ENCODE measurements around the gene HTT. TPM values are rescaled to one million over a fixed set of nuclear protein-coding genes. Genes with fewer than 3 reads are reported as not detected.

The HTT gene
- total RNA-seq, 2 donors from 2014 or later = 18.1 to 30.5 TPM

DNA sequence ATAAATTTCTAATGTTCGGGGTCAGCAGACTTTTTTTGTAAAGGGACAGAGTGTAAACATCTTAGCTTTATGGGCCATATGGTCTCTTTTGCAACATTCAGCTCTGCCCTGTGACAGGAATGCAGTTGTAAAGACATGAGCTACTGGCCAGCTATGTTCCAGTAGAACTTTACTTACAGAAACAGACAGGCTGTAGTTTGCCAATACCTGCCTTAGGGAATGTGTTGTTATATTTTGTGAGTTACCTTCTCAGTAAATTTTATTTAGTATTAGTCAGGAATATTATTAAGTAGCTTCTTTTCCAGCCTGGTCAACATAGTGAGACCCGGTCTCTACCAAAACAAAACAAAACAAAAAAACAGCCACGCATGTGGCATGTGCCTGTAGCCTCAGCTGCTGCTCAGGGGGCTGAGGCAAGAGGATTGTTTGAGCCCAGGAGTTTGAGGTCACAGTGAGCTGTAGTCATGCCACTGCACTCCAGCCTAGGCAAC lies 48.7 kb downstream of the HTT start:
- H3K9me3 ChIP-seq = no peaks in the 10 kb centered on the region
- no peak for DNase-seq (ENCODE audit: low spot score)
- peaks cover 0 to 19% of the 10 kb centered on the region in 2 donors for H3K4me1 ChIP-seq
- H3K4me3 ChIP-seq = no peak overlapping the region
- TF ChIP-seq, protein P1, sequence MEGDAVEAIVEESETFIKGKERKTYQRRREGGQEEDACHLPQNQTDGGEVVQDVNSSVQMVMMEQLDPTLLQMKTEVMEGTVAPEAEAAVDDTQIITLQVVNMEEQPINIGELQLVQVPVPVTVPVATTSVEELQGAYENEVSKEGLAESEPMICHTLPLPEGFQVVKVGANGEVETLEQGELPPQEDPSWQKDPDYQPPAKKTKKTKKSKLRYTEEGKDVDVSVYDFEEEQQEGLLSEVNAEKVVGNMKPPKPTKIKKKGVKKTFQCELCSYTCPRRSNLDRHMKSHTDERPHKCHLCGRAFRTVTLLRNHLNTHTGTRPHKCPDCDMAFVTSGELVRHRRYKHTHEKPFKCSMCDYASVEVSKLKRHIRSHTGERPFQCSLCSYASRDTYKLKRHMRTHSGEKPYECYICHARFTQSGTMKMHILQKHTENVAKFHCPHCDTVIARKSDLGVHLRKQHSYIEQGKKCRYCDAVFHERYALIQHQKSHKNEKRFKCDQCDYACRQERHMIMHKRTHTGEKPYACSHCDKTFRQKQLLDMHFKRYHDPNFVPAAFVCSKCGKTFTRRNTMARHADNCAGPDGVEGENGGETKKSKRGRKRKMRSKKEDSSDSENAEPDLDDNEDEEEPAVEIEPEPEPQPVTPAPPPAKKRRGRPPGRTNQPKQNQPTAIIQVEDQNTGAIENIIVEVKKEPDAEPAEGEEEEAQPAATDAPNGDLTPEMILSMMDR (IDR thresholded peaks at IDR 0.05) = no peak
- H3K27ac ChIP-seq = peak overlapping the region; percentile 3 to 32
- H3K36me3 ChIP-seq = peaks cover 36% of the 10 kb centered on the region
- H3K27me3 ChIP-seq = no peaks in the 10 kb centered on the region

DNA sequence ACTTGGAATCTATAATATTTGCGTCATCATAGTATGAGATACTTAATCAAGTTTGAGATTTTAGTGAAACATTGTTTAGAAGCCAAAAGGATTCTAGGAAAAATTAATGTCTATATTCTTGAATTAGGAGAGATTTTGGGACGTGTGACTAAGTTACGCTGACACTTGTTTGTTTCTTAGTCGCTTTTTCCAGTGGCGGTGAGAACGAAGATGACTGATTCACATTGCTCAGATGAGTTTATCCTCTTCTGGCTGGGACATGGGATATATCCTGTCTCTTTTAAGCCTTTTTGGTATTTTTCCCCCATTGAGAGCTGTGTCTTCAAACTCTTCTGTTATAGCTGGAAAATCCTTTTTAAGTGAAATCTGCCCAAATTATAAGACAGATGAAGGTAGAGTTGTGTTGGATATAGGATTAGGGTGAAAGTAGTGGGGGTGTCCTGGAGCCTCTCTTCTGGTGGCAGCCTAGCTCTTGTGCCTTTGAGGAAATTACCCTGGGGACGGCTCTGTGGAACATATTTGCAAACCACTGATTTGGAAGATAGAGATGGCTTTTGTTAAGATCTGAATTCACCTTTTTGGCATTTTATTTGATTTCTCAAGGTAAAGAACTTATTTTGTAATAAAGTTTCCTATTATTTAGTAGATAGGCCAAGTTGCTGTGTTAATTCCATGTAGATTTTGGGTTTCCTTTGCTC lies 49.7 kb downstream of the HTT start:
- no peaks in the 10 kb centered on the region for H3K9me3 ChIP-seq
- no peaks in the 10 kb centered on the region for H3K27me3 ChIP-seq
- no peak overlapping the region for H3K4me3 ChIP-seq
- H3K27ac ChIP-seq = no peak overlapping the region
- H3K36me3 ChIP-seq = peaks cover 42% of the 10 kb centered on the region
- peaks cover 0 to 19% of the 10 kb centered on the region in 2 donors for H3K4me1 ChIP-seq
- TF ChIP-seq, protein P1 (IDR thresholded peaks at IDR 0.05) = no peak
- DNase-seq (ENCODE audit: low spot score) = no peak

DNA sequence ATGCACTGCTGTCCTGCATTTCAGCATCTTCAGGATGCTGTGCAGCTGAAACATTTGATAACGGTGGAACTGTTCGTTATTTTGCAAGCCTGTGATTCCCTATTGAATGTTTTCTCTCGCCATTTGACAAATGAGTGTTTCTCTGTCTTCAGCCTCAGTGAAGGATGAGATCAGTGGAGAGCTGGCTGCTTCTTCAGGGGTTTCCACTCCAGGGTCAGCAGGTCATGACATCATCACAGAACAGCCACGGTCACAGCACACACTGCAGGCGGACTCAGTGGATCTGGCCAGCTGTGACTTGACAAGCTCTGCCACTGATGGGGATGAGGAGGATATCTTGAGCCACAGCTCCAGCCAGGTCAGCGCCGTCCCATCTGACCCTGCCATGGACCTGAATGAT lies 52.6 kb downstream of the HTT start:
- H3K27ac ChIP-seq = no peak overlapping the region
- H3K9me3 ChIP-seq = no peaks in the 10 kb centered on the region
- H3K4me1 ChIP-seq = peaks cover 0 to 12% of the 10 kb centered on the region in 2 donors
- no peak for DNase-seq (ENCODE audit: low spot score)
- TF ChIP-seq, protein P1 (IDR thresholded peaks at IDR 0.05) = no peak
- no peak overlapping the region for H3K4me3 ChIP-seq
- H3K27me3 ChIP-seq = no peaks in the 10 kb centered on the region
- peaks cover 58% of the 10 kb centered on the region for H3K36me3 ChIP-seq

DNA sequence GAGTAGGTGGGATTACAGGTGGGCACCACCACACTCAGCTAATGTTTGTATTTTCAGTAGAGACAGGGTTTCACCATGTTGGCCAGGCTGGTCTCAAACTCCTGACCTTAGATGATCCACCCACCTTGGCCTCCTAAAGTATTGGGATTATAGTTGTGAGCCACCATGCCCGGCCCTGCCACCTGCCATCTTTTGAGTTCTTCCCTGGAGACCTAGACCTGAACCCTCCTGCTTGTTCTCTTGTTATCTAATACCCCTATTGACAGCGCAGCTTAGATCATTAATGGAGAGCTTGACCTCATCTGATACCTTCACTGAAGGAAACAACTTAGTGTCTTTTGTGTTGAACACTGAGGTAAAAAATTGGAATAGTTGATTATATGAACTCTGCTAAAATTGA lies 53.6 kb downstream of the HTT start:
- Histone ChIP-seq H3K27ac (no peak overlapping the region), H3K27me3 (no peaks in the 10 kb centered on the region), H3K9me3 (no peaks in the 10 kb centered on the region), H3K4me3 (no peak overlapping the region), H3K4me1 (peaks cover 0 to 4% of the 10 kb centered on the region in 2 donors), H3K36me3 (peaks cover 64% of the 10 kb centered on the region)
- TF ChIP-seq, protein P1 (IDR thresholded peaks at IDR 0.05) = no peak
- no peak for DNase-seq (ENCODE audit: low spot score)

DNA sequence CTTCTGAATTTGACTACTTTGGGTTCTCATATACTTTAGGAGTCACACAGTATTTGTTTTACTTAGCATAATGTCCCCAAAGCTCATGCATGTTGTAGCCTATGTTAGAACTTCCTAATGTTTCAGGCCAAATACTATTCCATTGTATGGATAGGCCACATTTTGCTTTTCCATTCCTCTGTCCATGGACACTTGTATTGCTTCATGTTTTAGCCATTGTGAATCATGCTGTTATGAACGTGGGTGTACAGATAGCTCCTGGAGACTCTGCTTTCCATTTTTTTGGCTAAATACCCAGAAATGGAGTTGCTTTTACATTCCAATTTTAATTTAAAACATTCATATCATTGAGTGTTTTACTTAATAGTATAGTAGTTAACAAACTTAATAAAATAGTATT lies 54.5 kb downstream of the HTT start:
- H3K27me3 ChIP-seq = no peaks in the 10 kb centered on the region
- H3K9me3 ChIP-seq = no peaks in the 10 kb centered on the region
- H3K4me1 ChIP-seq = peaks cover 0 to under 1% of the 10 kb centered on the region in 2 donors
- H3K36me3 ChIP-seq = peaks cover 70% of the 10 kb centered on the region
- no peak overlapping the region for H3K27ac ChIP-seq
- no peak overlapping the region for H3K4me3 ChIP-seq
- TF ChIP-seq, protein P1 (IDR thresholded peaks at IDR 0.05) = no peak
- DNase-seq (ENCODE audit: low spot score) = no peak

DNA sequence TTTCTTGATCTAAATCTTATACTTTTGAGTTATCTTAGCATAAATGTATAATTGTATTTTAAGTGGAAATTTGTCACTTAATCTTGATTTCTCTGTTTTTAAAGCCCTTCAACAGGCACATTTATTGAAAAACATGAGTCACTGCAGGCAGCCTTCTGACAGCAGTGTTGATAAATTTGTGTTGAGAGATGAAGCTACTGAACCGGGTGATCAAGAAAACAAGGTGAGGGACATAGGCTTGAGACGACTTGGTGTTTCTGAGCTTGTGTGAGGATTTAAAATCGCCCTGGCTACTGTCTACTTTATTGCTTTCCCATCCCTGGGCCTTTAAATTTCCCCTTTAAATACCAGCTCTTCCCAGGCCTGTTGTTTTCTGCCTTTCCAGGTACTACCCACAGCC lies 55.7 kb downstream of the HTT start:
- Histone ChIP-seq H3K27ac (no peak overlapping the region), H3K9me3 (no peaks in the 10 kb centered on the region), H3K4me3 (no peak overlapping the region), H3K4me1 (no peaks in the 10 kb centered on the region), H3K27me3 (no peaks in the 10 kb centered on the region), H3K36me3 (peaks cover 77% of the 10 kb centered on the region)
- DNase-seq (ENCODE audit: low spot score) = no peak
- TF ChIP-seq, protein P1 (IDR thresholded peaks at IDR 0.05) = no peak
